ENCODE data around the gene TRAPPC12. TPM values are rescaled to one million over a fixed set of nuclear protein-coding genes. Genes with fewer than 3 reads are reported as not detected.

TRAPPC12 gene
- total and polyA plus RNA-seq, 3 experiments from 2014 or later, result 37.1 to 76.5 (median 74.1) TPM

DNA sequence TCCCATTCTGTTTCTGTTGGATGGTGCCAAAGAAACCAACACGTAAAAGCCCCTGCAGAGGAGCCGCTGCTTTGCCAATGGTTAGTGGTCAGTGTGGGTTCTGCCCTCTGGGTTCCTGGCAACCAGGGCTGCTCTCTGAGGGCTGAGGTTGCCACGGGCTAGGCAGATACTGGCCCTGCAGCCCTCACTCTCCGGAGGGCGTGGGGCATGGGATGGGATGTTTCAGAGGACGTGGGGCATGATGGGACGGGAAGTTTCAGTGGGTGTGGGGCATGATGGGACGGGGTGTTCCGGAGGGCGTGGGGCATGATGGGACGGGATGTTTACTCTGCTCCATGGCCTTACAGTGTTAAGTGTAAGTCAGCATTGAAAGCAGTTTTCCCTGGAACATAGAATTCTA, 105.7 kb downstream of the TRAPPC12 start:
- Mint-ChIP-seq H3K4me3 (no peak overlapping the region), H3K9me3 (no peaks in the 10 kb centered on the region), H3K27me3 (no peaks in the 10 kb centered on the region), H3K36me3 (peaks cover 0 to 23% (median 8%) of the 10 kb centered on the region in 3 donors), H3K4me1 (peaks cover 0 to 5% (median 2%) of the 10 kb centered on the region in 3 donors), H3K27ac (peak overlapping the region in 1 of 8 donors; percentile 12)
- no peak overlapping the region for H3K4me3 ChIP-seq (ENCODE audit: low read length)
- DNase-seq, result no peak
- no peaks in the 10 kb centered on the region for H3K27me3 ChIP-seq (ENCODE audit: insufficient read depth, low read length, poor library complexity, severe bottlenecking)
- H3K36me3 ChIP-seq (ENCODE audit: insufficient read depth, low read length), result no peaks in the 10 kb centered on the region
- H3K4me1 ChIP-seq (ENCODE audit: insufficient read depth, low read length), result no peaks in the 10 kb centered on the region
- H3K27ac ChIP-seq (ENCODE audit: low read depth, low read length), result no peak overlapping the region
- CTCF ChIA-PET, result no interaction called here
- POLR2A ChIA-PET, result no interaction called here
- H3K9me3 ChIP-seq (ENCODE audit: low read length), result no peaks in the 10 kb centered on the region

DNA sequence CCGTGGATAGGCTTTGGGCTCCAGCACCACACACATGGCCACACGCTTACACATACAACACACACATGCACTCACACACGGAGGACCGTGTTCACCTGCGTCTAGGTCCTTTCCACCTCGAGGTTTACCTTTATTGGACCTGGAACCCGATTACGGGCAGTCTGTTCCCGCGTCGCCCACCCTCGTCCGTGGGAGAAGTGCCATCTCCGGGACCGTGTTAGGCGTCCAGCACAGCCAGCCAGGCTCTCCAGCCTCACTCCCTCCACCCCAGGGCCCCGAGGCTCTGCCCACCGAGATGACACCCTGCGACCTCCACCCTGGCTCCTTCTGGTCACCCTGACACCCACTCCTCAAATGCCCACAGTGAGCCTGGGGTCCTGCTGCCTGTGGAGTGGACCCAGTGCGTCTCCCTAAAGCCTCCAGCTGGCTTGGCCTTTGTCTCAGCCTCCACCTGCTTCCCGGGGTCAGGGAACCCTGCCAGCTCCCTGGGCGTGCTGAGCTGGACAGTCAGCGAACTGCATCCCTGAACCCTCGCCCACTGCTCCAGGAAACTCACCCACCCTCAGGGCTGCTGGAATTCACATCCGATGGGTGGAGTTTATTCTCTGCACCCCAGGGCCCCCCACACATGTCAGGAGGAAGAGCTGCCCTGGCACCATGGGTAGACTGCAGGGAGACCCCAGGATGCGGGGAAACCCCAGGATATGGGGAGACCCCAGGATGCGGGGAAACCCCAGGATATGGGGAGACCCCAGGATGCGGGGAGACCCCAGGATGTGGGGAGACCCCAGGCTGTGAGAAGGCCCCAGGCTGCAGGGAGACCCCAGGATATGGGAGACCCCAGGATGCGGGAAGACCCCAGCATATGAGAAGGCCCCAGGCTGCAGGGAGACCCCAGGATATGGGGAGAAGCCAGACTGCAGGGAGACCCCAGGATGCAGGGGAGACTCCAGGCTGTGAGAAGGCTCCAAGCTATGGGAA, 106.8 kb downstream of the TRAPPC12 start:
- H3K36me3 ChIP-seq (ENCODE audit: insufficient read depth, low read length), result no peaks in the 10 kb centered on the region
- no peaks in the 10 kb centered on the region for H3K4me1 ChIP-seq (ENCODE audit: insufficient read depth, low read length)
- H3K27ac Mint-ChIP-seq, result no peak overlapping the region
- no peaks in the 10 kb centered on the region for H3K27me3 ChIP-seq (ENCODE audit: insufficient read depth, low read length, poor library complexity, severe bottlenecking)
- peaks cover 0 to 17% (median 8%) of the 10 kb centered on the region in 3 donors for H3K36me3 Mint-ChIP-seq
- DNase-seq, result no peak
- no peaks in the 10 kb centered on the region for H3K9me3 ChIP-seq (ENCODE audit: low read length)
- no peaks in the 10 kb centered on the region for H3K27me3 Mint-ChIP-seq
- H3K4me3 ChIP-seq (ENCODE audit: low read length), result no peak overlapping the region
- no peak overlapping the region for H3K27ac ChIP-seq (ENCODE audit: low read depth, low read length)
- H3K4me3 Mint-ChIP-seq, result no peak overlapping the region
- ChIA-PET CTCF (no interaction called here), POLR2A (no interaction called here)
- no peaks in the 10 kb centered on the region for H3K4me1 Mint-ChIP-seq
- no peaks in the 10 kb centered on the region for H3K9me3 Mint-ChIP-seq

DNA sequence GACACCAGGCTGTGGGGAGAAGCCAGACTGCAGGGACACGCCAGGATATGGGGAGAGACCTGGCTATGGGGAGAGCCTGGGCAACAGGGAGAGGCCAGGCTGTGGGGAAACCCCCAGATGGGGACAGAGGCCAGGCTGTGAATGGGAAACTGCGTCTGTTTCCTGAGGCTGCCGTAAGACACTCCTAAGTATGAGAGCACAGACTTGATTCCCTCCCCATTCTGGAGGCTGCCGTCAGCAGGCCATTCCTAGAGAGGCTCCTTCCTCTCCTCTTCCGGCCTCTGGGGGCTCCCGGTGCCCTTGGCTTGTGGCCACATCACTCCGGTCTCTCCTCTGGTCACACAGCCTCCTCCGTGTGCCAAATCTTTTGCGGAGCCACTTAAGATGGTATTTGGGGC, 107.5 kb downstream of the TRAPPC12 start:
- Histone ChIP-seq H3K36me3 (ENCODE audit: insufficient read depth, low read length) (no peaks in the 10 kb centered on the region), H3K27ac (ENCODE audit: low read depth, low read length) (no peak overlapping the region), H3K9me3 (ENCODE audit: low read length) (no peaks in the 10 kb centered on the region), H3K4me3 (ENCODE audit: low read length) (no peak overlapping the region), H3K4me1 (ENCODE audit: insufficient read depth, low read length) (no peaks in the 10 kb centered on the region), H3K27me3 (ENCODE audit: insufficient read depth, low read length, poor library complexity, severe bottlenecking) (no peaks in the 10 kb centered on the region)
- Mint-ChIP-seq H3K4me1 (no peaks in the 10 kb centered on the region), H3K4me3 (no peak overlapping the region), H3K36me3 (peaks cover 0 to 16% (median 8%) of the 10 kb centered on the region in 3 donors), H3K9me3 (no peaks in the 10 kb centered on the region), H3K27ac (no peak overlapping the region), H3K27me3 (no peaks in the 10 kb centered on the region)
- ChIA-PET CTCF (no interaction called here), POLR2A (no interaction called here)
- no peak for DNase-seq

DNA sequence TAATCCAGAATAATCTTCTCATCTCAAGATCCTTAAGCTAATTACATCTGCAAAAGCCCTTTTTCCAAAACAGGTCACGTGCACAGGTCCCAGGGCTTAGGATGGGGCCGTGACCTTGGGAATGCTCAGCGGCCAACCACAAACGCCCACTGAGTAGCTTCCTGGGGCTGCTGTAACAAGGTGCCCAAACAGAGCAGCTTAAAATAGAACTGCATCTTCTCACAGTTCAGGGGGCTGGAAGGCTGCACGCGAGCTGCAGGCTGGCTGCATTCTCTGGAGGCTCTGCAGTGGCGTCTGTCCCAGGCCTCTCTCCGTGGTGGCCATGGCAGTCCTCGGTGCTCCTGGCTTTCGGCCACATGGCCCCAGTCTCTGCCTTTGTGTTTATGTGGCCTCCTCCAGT, 107.9 kb downstream of the TRAPPC12 start:
- DNase-seq, result no peak
- ChIA-PET CTCF (interaction anchor here (0.7 kb wide), 1 partner anchor 63 kb away, joined by 3 read pairs; no protein-coding TSS in a partner anchor), POLR2A (no interaction called here)
- no peaks in the 10 kb centered on the region for H3K9me3 ChIP-seq (ENCODE audit: low read length)
- no peaks in the 10 kb centered on the region for H3K27me3 ChIP-seq (ENCODE audit: insufficient read depth, low read length, poor library complexity, severe bottlenecking)
- Mint-ChIP-seq H3K9me3 (no peaks in the 10 kb centered on the region), H3K4me3 (no peak overlapping the region), H3K36me3 (peaks cover 0 to 15% (median 8%) of the 10 kb centered on the region in 3 donors), H3K27ac (no peak overlapping the region), H3K4me1 (no peaks in the 10 kb centered on the region), H3K27me3 (no peaks in the 10 kb centered on the region)
- no peaks in the 10 kb centered on the region for H3K36me3 ChIP-seq (ENCODE audit: insufficient read depth, low read length)
- H3K4me1 ChIP-seq (ENCODE audit: insufficient read depth, low read length), result no peaks in the 10 kb centered on the region
- no peak overlapping the region for H3K4me3 ChIP-seq (ENCODE audit: low read length)
- no peak overlapping the region for H3K27ac ChIP-seq (ENCODE audit: low read depth, low read length)

DNA sequence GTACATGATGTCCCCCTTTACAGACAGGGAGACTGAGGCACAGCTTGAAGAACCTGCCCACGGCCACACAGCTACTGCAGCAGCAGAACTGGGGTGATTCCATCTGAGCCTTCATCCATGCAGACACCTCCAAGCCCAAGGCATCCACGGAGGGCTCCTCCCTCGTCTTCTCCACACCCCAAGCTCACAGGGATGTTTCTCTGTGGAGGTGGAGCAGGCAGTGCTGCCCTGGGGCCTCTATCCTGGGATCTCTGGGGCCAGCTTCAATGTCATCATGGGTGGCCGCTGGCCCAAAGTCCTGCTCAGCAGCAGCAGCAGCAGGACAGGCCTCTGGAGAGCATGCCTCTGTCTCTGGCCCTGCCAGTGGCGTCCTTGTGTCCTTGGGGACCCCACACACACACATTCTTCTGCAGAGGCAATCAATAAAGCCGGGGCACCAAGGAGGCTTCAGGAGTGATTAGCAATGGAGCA, 108.6 kb downstream of the TRAPPC12 start:
- H3K27me3 ChIP-seq (ENCODE audit: insufficient read depth, low read length, poor library complexity, severe bottlenecking), result no peaks in the 10 kb centered on the region
- Mint-ChIP-seq H3K36me3 (peaks cover 0 to 12% (median 8%) of the 10 kb centered on the region in 3 donors), H3K27ac (peak overlapping the region in 1 of 8 donors; percentile 27), H3K27me3 (no peaks in the 10 kb centered on the region), H3K9me3 (no peaks in the 10 kb centered on the region), H3K4me1 (no peaks in the 10 kb centered on the region), H3K4me3 (no peak overlapping the region)
- H3K4me3 ChIP-seq (ENCODE audit: low read length), result no peak overlapping the region
- ChIA-PET CTCF (interaction anchor here (0.7 kb wide), 1 partner anchor 64 kb away, joined by 3 read pairs; no protein-coding TSS in a partner anchor), POLR2A (no interaction called here)
- no peak overlapping the region for H3K27ac ChIP-seq (ENCODE audit: low read depth, low read length)
- no peaks in the 10 kb centered on the region for H3K9me3 ChIP-seq (ENCODE audit: low read length)
- no peaks in the 10 kb centered on the region for H3K4me1 ChIP-seq (ENCODE audit: insufficient read depth, low read length)
- H3K36me3 ChIP-seq (ENCODE audit: insufficient read depth, low read length), result no peaks in the 10 kb centered on the region
- DNase-seq, result no peak

DNA sequence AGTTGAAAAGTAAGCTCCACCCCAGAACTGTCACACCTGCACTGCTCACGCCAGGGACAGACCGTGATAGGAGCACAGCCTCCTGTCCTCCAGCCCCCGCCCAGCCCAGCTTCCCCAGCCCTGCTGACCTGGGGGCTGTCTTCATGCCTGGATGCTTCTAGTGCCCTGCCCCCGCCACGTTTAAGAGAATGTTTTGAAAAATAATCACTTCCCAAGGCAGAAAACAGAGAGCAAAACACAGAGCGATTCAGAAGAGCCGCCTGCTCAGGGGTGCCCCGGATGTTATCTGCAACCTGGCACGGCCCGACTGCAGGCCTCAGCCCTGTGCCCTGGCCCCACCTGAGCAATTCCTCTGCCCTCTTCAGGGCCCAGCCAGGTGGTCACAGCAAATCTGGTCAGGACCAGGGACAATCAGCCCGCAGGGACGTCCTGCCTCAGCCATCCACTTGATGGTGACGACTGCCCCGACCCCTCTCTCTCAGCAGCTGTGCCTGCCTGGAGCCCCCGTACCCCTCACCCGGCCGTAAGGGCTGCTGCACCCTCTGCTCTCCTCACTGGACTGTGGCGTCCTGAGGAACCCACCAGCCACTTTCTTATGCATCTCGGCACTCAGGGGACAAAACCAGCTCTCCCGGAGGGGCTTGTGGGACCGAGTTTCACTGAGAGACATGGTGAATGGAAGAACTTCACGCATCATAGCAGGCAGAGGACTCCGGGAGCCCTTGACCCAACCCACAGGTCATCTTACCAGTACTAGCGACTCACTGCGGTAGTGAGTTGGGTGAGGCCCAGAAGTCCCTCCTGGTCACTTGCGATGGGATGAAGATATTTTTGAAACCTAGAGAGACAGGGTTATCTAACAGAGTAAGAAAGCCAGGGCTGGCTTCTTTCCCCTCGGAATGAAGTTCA, 109.6 kb downstream of the TRAPPC12 start:
- no peaks in the 10 kb centered on the region for H3K36me3 ChIP-seq (ENCODE audit: insufficient read depth, low read length)
- Mint-ChIP-seq H3K27me3 (no peaks in the 10 kb centered on the region), H3K36me3 (peaks cover 0 to 10% (median 6%) of the 10 kb centered on the region in 3 donors)

DNA sequence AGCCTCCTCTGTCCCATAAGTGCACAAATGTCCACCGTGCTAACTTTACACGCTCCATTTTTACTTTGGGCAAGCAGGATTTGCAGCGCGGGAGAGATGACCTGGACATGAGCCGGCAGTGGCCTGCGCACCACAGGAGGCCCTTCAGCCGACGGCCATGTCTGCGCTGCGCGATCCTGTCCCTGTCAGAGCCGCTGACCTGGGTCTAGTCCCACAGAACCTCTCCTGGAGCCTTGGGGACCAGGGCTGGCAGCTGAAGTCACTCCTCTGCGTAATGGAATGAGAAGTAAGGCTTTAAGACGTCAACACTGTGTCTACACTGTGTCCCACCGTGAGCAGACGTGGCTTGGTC, 110.2 kb downstream of the TRAPPC12 start:
- Mint-ChIP-seq H3K4me3 (no peak overlapping the region), H3K27ac (no peak overlapping the region), H3K27me3 (no peaks in the 10 kb centered on the region), H3K9me3 (no peaks in the 10 kb centered on the region), H3K36me3 (peaks cover 0 to 8% (median 6%) of the 10 kb centered on the region in 3 donors), H3K4me1 (no peaks in the 10 kb centered on the region)
- Histone ChIP-seq H3K36me3 (ENCODE audit: insufficient read depth, low read length) (no peaks in the 10 kb centered on the region), H3K9me3 (ENCODE audit: low read length) (no peaks in the 10 kb centered on the region), H3K4me3 (ENCODE audit: low read length) (no peak overlapping the region), H3K27me3 (ENCODE audit: insufficient read depth, low read length, poor library complexity, severe bottlenecking) (no peaks in the 10 kb centered on the region), H3K27ac (ENCODE audit: low read depth, low read length) (no peak overlapping the region), H3K4me1 (ENCODE audit: insufficient read depth, low read length) (no peaks in the 10 kb centered on the region)
- ChIA-PET CTCF (no interaction called here), POLR2A (no interaction called here)
- no peak for DNase-seq

More for the DNA sequence above, 109.6 kb downstream of the TRAPPC12 start:
- no peak overlapping the region for H3K27ac ChIP-seq (ENCODE audit: low read depth, low read length)
- Mint-ChIP-seq H3K4me1 (no peaks in the 10 kb centered on the region), H3K27ac (no peak overlapping the region), H3K9me3 (no peaks in the 10 kb centered on the region), H3K4me3 (no peak overlapping the region)
- DNase-seq, result no peak
- no peak overlapping the region for H3K4me3 ChIP-seq (ENCODE audit: low read length)
- POLR2A ChIA-PET, result no interaction called here
- H3K4me1 ChIP-seq (ENCODE audit: insufficient read depth, low read length), result no peaks in the 10 kb centered on the region
- CTCF ChIA-PET, result no interaction called here
- no peaks in the 10 kb centered on the region for H3K9me3 ChIP-seq (ENCODE audit: low read length)
- no peaks in the 10 kb centered on the region for H3K27me3 ChIP-seq (ENCODE audit: insufficient read depth, low read length, poor library complexity, severe bottlenecking)
